Cortex of kidney (tissue), 1 donor: Measurements from ENCODE around the gene GRIN1.

Experiments used
- DNase-seq: peaks from one replicate; lab custom pipeline; 2025; lab: John Stamatoyannopoulos, UW

GRIN1 gene

DNA sequence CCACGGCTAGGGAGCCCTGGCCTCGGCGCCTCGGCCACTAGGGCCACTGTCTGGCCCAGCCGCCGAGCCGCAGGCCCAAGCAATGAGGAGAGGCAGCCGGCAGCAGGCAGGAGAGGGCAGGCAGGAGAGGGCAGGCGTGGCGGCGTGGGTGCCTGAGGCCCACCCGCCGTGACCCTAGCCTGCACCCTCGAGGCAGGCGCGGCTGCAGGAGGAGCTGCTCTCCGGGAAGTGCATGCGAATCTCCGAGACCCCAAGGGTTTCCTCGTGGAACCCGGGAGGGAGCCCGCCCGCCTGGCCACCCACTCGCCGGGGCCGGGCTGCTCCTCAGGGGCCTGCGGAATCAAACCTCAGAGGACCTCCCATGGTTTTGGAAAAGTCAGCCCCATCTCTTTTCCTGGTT is 9.3 kb downstream of the GRIN1 start:
- no peak for DNase-seq

DNA sequence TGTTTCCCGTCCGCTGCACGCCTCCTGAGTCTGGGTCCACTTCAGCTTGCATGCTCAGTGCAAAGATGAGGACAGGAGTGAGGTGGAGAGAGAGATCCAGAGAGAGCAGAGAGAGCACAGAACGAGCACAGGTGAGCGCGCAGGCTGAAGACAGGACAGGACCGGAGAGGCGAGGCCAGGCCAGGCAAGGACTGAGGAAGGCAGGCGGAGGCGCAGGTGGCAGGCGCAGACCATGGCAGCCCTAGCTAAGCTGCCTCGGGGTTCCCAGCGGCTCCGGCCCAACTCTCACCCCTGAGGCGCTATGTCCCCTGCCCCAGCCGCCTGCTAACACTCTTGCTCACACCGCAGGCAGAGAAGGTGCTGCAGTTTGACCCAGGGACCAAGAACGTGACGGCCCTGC is 9.7 kb downstream of the GRIN1 start:
- DNase-seq = no peak

DNA sequence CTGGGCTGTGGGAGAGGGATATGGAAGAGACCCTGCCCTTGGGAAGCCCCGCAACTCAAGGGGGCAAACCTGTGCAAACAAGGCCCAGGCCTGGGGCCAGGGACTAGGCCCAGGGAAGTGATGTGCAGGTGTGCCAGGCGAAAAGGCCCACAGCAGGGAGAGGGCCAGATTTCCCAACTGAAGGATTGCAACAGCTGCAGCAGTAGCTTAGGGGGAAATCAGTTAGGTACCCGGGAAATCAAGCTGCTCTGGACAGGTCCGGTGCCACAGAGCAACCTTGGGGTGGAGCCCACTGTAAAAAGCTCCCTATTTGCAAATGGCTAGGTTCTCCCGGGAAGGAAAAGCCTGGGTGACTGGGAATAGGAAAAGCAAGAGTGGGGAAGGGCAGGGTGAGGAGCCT is 10.4 kb downstream of the GRIN1 start:
- no peak for DNase-seq

DNA sequence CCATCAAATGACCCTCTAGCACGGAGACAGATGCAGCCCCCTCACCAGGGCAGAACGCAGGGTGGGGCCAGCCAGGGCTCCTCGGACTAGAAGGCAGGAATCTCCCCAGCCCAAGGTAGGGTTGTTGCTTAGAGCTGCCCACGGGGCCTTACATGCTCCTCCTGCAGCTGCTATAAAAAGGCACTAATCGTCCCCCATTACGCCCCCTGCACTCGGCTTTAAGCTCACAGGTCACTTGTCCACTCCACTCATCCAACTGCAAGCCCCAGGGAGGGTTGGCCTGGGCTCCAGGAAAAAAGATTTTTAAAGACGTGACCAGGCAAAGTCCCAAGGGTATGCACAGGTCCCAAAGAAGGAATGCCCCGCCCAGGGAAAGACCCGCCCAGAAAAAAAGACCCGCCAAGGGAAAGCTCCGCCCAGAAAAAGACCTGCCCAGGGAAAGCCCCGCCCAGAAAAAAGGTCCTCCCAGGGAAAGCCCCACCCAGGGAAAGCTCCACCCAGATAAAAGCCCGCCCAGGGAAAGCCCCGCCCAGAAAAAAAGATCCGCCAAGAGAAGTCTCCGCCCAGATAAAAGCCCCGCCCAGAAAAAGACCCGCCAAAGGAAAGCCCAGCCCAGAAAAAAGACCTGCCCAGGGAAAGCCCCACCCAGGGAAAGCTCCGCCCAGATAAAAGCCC is 11.1 kb downstream of the GRIN1 start:
- no peak for DNase-seq

DNA sequence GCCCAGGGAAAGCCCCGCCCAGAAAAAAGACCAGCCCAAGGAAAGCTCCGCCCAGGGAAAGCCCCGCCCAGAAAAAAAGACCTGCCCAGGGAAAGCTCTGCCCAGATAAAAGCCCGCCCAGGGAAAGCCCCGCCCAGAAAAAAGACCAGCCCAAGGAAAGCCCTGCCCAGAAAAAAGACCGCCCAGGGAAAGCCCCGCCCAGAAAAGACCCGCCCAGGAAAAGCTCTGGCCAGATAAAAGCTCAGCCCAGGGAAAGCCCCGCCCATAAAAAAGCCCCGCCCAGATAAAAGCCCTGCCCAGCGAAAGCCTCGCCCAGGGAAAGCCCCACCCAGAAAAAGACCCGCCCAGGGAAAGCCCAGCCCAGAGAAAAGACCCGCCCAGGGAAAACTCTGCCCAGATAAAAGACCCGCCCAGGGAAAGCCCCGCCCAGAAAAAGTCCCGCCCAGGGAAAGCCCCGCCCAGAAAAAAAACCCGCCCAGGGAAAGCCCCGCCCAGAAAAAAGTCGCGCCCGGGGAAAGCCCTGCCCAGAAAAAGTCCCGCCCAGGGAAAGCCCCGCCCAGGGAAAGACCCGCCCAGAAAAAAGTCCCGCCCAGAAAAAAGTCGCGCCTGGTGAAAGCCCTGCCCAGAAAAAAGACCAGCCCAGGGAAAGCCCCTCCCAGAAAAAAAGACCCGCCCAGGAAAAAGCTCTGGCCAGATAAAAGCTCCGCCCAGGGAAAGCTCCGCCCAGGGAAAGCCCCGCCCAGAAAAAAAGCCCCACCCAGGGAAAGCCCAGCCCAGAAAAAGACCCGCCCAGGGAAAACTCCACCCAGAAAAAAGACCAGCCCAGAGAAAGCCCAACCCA is 11.9 kb downstream of the GRIN1 start:
- DNase-seq = no peak

DNA sequence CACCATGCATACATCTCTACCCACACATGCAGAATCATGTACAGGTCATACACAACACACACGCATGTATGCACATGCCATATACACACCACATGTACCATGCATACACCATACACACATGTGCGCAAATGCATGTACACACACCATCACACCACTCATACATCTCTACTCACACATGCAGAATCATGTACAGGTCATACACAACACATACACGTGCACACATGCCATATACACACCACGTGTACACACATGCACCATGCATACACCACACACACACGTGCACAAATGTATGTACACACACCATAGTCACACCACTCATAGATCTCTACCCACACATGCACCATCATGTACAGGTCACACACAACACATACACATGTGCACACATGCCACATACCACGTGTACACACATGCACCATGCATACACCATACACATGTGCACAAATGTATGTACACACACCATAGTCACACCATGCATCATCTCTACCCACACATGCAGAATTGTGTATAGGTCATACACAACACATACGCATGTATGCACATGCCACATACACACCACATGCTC is 14.0 kb downstream of the GRIN1 start:
- DNase-seq = no peak

DNA sequence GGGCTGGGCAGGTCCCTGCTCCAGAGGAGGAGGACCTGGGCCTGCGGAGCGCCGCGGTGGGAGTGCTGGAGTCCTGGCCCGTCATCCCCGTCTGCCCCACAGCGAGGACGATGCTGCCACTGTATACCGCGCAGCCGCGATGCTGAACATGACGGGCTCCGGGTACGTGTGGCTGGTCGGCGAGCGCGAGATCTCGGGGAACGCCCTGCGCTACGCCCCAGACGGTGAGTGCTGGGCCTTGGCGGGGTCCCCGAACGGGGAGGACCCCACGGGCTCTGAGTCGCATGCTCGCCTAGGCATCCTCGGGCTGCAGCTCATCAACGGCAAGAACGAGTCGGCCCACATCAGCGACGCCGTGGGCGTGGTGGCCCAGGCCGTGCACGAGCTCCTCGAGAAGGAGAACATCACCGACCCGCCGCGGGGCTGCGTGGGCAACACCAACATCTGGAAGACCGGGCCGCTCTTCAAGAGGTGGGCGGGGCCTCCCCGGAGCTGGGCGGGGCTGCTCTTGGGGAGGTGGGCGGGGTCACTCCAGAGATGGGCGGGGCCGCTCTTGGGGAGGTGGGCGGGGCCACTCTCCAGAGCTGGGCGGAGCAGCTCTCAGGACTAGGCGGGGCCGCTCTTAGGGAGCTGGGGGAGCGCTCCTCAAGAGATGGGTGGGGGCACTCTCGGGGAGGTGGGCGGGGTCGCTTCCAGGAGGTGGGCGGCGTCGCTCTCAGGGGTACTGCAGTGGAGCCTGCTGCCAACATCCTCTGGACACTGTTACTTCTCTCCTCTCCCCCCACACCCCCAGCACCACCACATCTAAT is 17.8 kb downstream of the GRIN1 start:
- no peak for DNase-seq

DNA sequence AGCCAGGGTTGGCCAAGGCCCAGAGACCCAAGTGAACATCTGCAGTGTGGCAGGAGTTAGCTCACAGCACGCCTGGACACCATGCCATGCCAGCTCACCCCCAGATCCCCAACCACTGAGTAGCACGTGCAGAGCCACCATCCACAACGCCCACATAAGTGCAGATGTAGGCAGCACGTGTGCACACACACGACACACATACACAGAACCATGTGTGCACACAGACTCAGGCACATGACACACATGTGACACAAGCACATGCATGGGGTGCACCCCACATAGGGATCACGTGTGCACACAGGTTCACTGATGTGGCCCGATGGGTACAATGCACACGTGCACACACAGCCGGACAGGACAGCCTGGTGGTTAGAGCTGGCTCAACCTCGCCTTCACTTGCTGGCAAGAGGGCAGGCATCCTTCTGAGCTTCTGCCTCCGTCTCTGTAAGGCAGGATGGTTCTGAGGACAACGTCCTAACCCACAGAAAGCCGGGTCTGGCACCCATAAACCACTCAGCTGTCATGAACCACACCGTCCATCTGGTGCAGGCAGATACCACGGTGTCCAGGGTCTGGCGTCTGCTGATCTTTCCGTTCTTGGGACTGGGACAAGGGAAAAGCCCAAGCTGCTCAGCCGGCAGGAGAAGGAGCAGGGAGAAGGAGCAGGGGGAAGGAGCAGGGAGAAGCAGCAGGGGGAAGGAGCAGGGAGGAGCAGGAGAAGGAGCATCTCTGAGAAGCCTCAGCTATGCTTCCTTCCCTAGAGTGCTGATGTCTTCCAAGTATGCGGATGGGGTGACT is 18.9 kb downstream of the GRIN1 start:
- DNase-seq = no peak

DNA sequence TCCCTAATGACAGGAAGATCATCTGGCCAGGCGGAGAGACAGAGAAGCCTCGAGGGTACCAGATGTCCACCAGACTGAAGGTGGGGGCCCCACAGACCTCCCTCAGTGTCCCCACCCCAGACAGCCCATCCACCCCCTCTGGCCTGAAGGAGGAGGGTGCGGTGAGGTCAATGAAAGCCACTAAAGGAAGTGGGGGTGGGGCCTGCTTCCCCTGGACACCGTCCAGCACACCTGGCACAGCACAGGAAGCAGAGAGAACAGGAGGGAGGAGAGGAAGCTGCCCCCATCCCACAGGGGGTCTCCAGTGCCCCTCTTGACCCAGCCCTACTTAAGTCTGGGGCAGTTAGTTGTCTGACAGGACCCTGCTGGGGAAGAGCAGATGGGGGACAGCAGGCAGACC is 19.7 kb downstream of the GRIN1 start:
- DNase-seq = no peak

DNA sequence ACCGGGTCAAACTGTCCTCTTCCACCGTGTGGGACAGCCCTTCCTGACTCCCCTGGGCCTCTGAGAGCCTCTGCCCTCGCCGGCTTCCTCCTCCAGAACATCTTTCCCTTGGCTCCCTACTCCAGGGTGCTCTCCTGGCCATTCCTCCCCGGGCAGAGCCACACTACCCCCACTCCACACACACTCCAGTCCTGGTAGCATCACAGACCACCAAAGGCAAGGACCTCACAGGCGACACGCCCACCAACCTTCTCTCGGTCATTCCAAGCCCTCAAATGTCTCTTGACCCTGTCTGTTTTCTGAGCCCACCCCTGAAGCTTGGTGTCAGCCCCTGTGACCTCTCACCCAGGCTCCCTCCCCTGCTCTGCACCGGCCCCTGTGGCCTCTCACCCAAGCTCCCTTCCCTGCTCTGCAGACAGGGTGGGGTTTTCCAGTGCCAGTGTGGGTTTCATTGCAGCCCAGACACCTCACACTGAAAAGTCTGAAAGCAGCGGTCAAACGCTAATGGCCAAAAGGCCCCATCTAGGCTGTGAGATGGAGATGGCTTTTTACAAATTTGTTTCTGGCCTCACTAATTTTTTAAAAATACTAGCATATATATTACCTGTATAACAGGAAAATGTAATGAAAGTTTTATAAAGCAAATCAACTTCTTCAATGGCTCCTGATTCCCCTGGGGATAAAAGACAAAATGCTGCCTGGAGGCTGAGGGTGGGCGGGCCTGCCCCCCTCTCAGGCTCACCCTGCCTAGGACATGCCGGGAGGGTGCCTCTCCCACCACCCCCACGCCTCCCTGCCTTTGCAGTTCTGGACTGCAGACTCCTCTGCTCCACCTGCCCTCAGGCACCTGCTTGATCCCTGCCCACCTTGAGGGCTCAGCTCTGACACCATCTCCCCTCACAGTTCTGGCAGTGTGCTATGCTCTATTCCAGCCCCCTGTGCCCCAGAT is 20.4 kb downstream of the GRIN1 start:
- DNase-seq = no peak

DNA sequence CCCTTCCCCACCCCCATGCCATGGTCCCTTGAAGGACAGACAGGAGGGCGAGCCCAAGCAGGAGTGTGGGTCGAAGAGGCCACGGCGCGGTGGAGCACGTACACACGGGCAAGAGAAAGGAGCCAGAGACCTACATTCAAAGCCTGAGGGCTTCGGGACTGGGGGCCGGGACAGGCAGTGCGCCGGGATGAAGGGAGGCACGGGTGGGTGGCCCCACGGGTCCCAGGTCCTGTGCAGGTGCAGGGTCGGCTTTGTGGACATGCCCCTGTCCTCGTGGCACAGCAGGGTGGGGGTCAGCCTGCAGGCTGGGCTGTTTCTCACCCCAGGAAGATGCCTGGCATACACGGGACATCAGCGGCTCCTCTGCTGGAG is 21.1 kb downstream of the GRIN1 start:
- no peak for DNase-seq

DNA sequence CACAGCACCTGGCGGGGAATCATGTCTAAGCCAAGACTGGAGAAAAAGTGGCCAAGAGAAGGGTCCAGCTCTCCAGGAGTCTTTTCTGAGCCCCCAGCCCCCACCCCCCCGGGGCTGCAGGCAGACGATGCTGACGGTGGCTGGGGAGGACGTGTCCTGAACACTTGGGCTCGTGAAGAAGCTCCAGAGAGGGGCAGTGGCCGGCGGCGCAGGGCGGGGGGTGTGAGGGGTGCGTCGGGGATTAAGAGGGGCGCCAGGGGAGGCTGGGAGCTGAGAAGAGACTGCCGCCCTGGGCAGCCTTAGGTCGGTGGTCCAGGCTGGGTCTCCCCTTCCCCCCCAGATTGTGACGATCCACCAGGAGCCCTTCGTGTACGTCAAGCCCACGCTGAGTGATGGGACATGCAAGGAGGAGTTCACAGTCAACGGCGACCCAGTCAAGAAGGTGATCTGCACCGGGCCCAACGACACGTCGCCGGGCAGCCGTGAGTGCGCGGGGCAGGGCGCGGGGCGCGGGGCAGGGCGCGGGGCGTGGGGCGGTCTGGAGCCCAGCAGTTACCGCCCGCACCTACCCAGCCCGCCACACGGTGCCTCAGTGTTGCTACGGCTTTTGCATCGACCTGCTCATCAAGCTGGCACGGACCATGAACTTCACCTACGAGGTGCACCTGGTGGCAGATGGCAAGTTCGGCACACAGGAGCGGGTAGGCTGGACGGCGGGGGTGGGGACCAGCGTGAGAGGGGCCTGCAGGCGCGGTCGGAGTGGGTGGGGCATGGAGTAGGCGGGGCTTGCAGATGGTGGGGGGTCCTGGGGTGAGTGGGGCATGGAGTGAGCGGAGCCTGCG is 22.0 kb downstream of the GRIN1 start:
- no peak for DNase-seq

DNA sequence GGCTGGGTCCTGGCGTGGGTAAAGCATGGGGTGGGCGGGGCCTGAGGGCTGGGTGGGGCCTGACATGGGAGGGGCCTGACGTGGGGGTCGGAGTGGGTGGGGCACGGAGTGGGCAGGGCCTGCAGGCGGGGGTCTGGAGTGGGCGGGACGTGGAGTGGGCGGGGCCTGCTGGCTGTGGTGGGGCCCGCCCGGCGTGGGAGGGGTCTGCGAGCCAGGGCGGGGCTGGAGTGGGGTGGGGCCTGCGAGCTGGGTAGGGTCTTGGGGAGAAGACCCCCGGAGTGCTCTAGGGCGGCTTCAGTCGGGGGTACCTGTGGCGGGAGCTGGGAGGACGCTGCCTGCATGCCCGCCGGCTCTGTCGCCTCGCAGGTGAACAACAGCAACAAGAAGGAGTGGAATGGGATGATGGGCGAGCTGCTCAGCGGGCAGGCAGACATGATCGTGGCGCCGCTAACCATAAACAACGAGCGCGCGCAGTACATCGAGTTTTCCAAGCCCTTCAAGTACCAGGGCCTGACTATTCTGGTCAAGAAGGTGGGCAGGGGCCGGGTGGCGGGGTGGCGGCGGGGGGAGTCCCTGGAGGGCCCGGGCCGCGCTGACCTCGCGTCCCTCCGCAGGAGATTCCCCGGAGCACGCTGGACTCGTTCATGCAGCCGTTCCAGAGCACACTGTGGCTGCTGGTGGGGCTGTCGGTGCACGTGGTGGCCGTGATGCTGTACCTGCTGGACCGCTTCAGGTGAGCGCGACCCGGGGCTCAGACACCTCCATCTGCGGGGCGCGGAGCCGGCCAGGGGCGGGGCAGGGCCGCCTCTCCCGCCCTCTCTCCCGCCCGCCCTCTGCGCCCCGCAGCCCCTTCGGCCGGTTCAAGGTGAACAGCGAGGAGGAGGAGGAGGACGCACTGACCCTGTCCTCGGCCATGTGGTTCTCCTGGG is 22.9 kb downstream of the GRIN1 start:
- no peak for DNase-seq

DNA sequence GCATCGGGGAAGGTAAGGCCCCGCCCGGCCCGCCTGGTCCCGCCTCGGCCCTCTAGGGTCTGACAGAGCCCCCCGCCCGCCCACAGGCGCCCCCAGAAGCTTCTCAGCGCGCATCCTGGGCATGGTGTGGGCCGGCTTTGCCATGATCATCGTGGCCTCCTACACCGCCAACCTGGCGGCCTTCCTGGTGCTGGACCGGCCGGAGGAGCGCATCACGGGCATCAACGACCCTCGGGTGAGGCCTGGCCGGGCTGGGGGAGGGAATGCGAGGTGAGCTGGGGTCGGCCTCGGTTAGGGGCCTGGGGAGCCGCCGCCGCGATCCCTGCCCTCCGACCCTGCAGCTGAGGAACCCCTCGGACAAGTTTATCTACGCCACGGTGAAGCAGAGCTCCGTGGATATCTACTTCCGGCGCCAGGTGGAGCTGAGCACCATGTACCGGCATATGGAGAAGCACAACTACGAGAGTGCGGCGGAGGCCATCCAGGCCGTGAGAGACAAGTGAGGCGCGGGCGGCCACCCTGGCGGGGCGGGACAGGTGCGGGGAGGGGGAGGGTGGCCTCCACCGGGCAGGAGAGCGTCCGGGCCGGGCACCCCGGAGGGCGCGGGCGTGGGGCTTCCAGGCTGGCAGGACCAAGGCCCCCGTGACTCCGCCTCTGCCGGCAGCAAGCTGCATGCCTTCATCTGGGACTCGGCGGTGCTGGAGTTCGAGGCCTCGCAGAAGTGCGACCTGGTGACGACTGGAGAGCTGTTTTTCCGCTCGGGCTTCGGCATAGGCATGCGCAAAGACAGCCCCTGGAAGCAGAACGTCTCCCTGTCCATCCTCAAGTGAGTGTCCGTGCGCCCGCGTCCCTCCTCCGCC is 23.8 kb downstream of the GRIN1 start:
- no peak for DNase-seq

DNA sequence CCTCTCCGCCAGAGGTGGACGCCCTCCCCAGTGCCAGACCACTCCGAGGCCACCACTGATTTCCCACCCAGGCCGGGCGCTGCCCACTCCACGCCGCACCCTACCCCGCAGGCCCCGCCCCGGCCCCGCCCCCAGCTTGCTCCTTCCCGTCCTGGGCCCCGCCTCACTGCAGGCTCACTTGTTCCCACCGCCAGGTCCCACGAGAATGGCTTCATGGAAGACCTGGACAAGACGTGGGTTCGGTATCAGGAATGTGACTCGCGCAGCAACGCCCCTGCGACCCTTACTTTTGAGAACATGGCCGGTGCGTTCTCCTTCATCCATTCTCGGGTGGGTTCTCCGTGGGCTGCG is 24.4 kb downstream of the GRIN1 start:
- no peak for DNase-seq

DNA sequence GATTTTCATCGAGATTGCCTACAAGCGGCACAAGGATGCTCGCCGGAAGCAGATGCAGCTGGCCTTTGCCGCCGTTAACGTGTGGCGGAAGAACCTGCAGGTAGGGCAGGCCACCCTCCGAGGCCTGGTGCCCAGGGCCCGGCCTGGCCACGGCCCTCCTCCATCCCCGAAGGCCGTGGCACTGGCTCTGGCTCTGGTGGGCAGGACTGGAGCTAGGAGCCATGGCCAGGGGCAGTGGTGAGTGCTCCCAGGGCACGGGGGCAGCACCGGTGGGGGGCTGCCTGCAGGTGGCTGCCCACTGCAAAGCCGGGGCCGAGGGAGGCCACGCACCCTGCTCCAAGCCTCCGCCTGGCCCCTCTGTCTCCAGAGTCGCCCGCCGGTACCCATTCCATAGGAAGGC is 24.9 kb downstream of the GRIN1 start:
- DNase-seq = no peak

DNA sequence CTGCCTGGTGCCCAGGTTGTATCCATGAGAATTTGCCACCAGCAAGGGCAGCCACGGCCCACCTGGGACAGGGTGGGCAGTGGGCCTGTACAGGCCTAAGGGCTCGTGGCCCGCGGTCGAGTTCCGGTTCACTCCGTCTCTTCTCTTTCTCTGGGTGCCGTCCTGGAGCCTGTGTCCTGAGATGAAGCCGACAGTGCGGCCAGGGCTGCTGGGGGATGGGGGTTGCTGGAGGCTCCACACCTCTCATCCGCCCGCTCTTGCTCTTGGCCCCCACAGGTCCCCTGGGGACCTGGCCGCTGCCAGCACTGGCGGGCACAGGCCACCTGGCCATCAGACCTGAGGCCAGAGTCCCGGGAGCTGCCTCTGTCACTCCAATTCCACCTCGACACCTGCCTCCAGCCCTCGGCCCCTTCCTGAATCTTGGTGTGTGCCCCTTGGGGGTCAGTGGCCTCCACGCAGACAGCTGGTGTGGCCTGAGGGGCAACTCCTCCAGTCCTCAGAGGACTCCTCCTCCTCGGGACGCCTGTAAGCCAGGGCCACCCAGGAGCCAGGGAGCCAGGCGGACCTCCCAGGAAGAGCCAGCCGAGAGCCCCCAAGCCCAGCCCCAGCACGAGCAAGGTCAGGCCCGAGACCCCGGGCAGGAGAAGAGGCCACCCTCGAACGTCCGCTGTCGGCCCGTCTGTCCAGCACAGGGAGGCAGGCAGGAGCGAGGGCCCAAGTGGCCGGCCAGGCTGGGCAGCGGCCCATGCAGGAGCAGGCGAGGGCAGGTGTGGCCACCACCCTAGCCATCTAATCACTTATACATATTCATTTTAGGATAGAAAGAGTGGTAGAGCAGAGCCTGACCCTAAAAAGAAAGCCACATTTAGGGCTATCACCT is 25.7 kb downstream of the GRIN1 start:
- DNase-seq = no peak
